ENCODE data around the gene MTCH2.

The MTCH2 gene

GRCh38 chr11:47569646-47570045 is 72.7 kb downstream of the MTCH2 start:
- TF ChIP-seq CTCF (IDR thresholded peaks at IDR 0.05; ENCODE audit: insufficient read depth, low read depth, low read length, missing control alignments) = no peak
- H3K4me3 ChIP-seq (ENCODE audit: low read depth, low read length) = no peak overlapping the region
- DNase-seq (ENCODE audit: low read depth) = no peak

Data from GM12865 (cell line).